Lung (tissue), 12 donors: ENCODE data around the gene SLMAP. TPM values are rescaled to one million over a fixed set of nuclear protein-coding genes. Genes with fewer than 3 reads are reported as not detected.
A peak's percentile ranks its signal among the peaks of the same experiment; 100 is the strongest.

Source experiments
- ATAC-seq: fragments of 200-7000 bp; cut with Tn5 transposase; one replicate; pipeline ENCODE4 v1.9.1; 2020; ENCODE audit warnings: moderate number of reproducible peaks; ENCODE audit not compliant: insufficient read depth, low FRiP score
- DNase-seq, 3 donors: peaks; one replicate each; pipeline ENCODE4 v3.0.0-alpha.2; 2013 to 2017
- H3K27ac ChIP-seq, 2 donors: one replicate each; pipeline ENCODE4 v1.5.1; 2013; ENCODE audit warnings: mild to moderate bottlenecking in 2 of 2, moderate library complexity in 2 of 2, control low read depth in 1 of 2, inconsistent platforms in 1 of 2, low read depth in 1 of 2, low read length in 1 of 2
- H3K27me3 ChIP-seq, 3 donors: one replicate each; pipeline ENCODE4 v1.5.1; 2013; ENCODE audit warnings: low read length in 2 of 3; ENCODE audit not compliant: control insufficient read depth in 3 of 3, insufficient read depth in 3 of 3
- H3K36me3 ChIP-seq, 4 donors: one replicate each; pipeline ENCODE4 v1.5.1; 2013; ENCODE audit warnings: low read length in 4 of 4, mild to moderate bottlenecking in 1 of 4, moderate library complexity in 1 of 4; ENCODE audit not compliant: control insufficient read depth in 4 of 4, insufficient read depth in 4 of 4
- H3K4me1 ChIP-seq, 5 donors: one replicate each; pipeline ENCODE4 v1.5.1; 2013; ENCODE audit warnings: low read length in 5 of 5, mild to moderate bottlenecking in 2 of 5, moderate library complexity in 1 of 5; ENCODE audit not compliant: control insufficient read depth in 5 of 5, insufficient read depth in 5 of 5
- H3K4me3 ChIP-seq: one replicate; pipeline ENCODE4 v1.5.1; 2013; ENCODE audit warnings: mild to moderate bottlenecking, control low read depth, moderate library complexity
- H3K9ac ChIP-seq, 2 donors: one replicate each; pipeline ENCODE4 v1.5.1; 2013; ENCODE audit warnings: low read length in 2 of 2, control low read depth in 1 of 2; ENCODE audit not compliant: insufficient read depth in 1 of 2
- H3K9me3 ChIP-seq, 4 donors: one replicate each; pipeline ENCODE4 v1.5.1; 2013; ENCODE audit warnings: low read length in 3 of 4, mild to moderate bottlenecking in 1 of 4, moderate library complexity in 1 of 4; ENCODE audit not compliant: control insufficient read depth in 4 of 4, insufficient read depth in 3 of 4
- WGBS, 2 donors: extraction: QIAGEN DNeasy Blood & Tissue Kit; methylation state at CpG; one replicate each; pipeline ENCODE4 v1.1.7; 2013; 5-methylcytosine and 5-hydroxymethylcytosine counted together
- polyA plus RNA-seq, 2 donors: library from polyadenylated mRNA; stranded (reverse); fragments of 200-250 nt; gene quantifications; one replicate each; pipeline ENCODE4 v1.2.1, GENCODE V29; 2013
- total RNA-seq, 2 donors: library from RNA; depleted of rRNA in 1 of 2; stranded (reverse); fragments of >200 nt in 1 of 2; gene quantifications; one replicate each; pipeline ENCODE4 v1.2.1, GENCODE V29; 2014 to 2021
- TF ChIP-seq, protein P1 (sequence below): IDR thresholded peaks from 2 replicates; pipeline ENCODE4 v1.5.1; 2012; ENCODE audit warnings: mild to moderate bottlenecking; ENCODE audit errors: control extremely low read depth, extremely low read depth
- donor health status: control.
- donor health status: control.
- donor health status: Bipolar disorder and iron deficiency.
- donor health status: healthy.
- donor health status: DM: yes; HTN: yes; CAD: no.

Gene SLMAP
- total and polyA plus RNA-seq, 4 donors: 11.4 to 118 (median 47.2) TPM

DNA sequence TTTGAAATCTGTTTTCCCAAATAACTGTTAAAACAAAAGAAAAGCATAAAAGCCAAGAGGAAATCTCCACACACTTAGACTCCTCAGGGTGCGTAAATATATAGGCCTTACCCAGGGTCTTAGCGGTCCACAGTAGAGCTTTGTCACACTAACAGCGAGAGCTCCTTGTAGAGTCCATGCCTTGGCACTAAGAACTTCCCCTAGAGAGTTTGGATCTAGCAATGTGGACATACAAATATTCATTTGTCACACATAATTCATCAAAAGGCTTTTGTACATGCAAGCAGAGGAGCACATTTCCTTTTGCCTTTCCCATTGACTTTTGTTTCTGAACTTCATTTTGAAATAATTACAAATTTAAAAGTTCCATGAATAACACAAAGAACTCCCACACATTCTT, 11.0 kb upstream of the SLMAP start:
- DNase-seq (peak in 2 of 3 donors; percentile 11 to 33), ATAC-seq (no peak)
- H3K9me3 ChIP-seq: no peaks in the 10 kb centered on the region
- no peaks in the 10 kb centered on the region for H3K27me3 ChIP-seq
- no peak overlapping the region for H3K9ac ChIP-seq
- no peak overlapping the region for H3K4me3 ChIP-seq
- 85 to 87% methylated on average over 3 of the region's 3 CpGs for WGBS, 2 donors
- no peaks in the 10 kb centered on the region for H3K4me1 ChIP-seq
- no peak overlapping the region for H3K27ac ChIP-seq
- TF ChIP-seq, protein P1, sequence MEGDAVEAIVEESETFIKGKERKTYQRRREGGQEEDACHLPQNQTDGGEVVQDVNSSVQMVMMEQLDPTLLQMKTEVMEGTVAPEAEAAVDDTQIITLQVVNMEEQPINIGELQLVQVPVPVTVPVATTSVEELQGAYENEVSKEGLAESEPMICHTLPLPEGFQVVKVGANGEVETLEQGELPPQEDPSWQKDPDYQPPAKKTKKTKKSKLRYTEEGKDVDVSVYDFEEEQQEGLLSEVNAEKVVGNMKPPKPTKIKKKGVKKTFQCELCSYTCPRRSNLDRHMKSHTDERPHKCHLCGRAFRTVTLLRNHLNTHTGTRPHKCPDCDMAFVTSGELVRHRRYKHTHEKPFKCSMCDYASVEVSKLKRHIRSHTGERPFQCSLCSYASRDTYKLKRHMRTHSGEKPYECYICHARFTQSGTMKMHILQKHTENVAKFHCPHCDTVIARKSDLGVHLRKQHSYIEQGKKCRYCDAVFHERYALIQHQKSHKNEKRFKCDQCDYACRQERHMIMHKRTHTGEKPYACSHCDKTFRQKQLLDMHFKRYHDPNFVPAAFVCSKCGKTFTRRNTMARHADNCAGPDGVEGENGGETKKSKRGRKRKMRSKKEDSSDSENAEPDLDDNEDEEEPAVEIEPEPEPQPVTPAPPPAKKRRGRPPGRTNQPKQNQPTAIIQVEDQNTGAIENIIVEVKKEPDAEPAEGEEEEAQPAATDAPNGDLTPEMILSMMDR: no peak
- H3K36me3 ChIP-seq: no peaks in the 10 kb centered on the region

DNA sequence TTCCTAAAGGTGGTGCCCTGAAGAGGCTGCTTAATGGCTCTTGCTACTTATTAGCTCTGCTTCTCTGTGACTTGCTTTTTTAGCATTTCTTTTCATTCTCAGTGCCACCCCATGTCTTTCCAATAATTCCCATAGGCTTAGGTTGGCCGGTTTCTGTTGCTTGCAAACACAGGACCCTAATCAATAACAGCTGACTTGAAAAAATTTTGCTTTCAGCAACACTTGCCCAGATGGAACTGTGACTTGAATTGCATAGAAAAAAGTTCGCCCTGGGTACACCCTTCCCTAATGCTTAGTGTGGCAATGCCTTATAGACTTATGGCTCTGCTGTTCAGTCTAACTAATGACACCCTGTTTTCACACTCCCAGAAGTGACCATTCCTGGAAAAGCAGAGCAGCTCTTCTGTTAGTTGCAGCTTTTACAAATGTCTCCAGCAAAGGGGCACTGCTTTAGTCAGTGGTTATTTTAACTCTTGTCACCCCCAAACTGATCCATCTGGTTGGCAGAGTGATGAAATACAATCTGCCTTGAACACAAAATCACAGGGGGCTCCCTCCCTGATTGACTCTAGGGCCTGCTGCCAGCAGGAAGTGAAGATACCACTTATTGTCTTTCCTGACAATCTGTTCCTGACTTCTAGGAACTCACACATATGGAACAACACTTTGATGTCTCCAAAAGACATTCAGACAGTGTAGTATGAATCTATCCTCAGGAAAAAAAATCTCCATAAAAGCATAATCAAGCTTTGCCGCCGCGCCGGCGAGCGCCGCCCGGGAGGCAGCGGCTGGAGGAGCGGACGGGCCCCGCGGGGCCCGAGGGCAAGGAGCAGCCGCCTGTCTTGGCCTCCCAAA, 9.7 kb upstream of the SLMAP start:
- Histone ChIP-seq H3K27ac (no peak overlapping the region), H3K4me1 (no peaks in the 10 kb centered on the region), H3K9ac (no peak overlapping the region), H3K4me3 (no peak overlapping the region), H3K9me3 (no peaks in the 10 kb centered on the region), H3K27me3 (no peaks in the 10 kb centered on the region), H3K36me3 (no peaks in the 10 kb centered on the region)
- WGBS, 2 donors: 96 to 97% methylated on average over 16 to 17 of the region's 17 CpGs
- TF ChIP-seq, protein P1: no peak
- DNase-seq (no peak), ATAC-seq (no peak)

- Histone ChIP-seq H3K36me3 (no peaks in the 10 kb centered on the region), H3K4me3 (no peak overlapping the region), H3K4me1 (no peaks in the 10 kb centered on the region), H3K27me3 (no peaks in the 10 kb centered on the region), H3K9ac (no peak overlapping the region), H3K9me3 (no peaks in the 10 kb centered on the region), H3K27ac (no peak overlapping the region)
- WGBS, 2 donors: 93 to 94% methylated on average over 9 of the region's 9 CpGs
- TF ChIP-seq, protein P1: no peak
- ATAC-seq (no peak), DNase-seq (no peak)
Measured at GRCh38 chr3:57749542-57749941, 6.6 kb upstream of the SLMAP start.
